Stomach (tissue), 9 donors: ENCODE data around the gene UNC5B. TPM values are rescaled to one million over a fixed set of nuclear protein-coding genes. Genes with fewer than 3 reads are reported as not detected.

Experiments
- DNase-seq, 2 donors: peaks; one replicate each; pipeline versions ENCODE4 v3.0.0 to v3.0.0-alpha.2; 2013 to 2019
- H3K27ac ChIP-seq, 5 donors: fragments of 200-600 bp in 4 of 5; sonication (generic) in 4 of 5; one replicate each; pipeline ENCODE4 v1.5.1; 2013 to 2019; ENCODE audit warnings: mild to moderate bottlenecking in 1 of 5, moderate library complexity in 1 of 5
- H3K27me3 ChIP-seq, 3 donors: fragments of 200-600 bp; sonication (generic); one replicate each; pipeline ENCODE4 v1.5.1; 2017 to 2019; ENCODE audit warnings: mixed run types in 1 of 3
- H3K36me3 ChIP-seq, 4 donors: fragments of 200-600 bp; sonication (generic); 1 replicate in 3 of 4; 2 replicates in 1 of 4; pipeline ENCODE4 v1.5.1; 2016 to 2019
- H3K4me1 ChIP-seq, 4 donors: fragments of 200-600 bp; sonication (generic); one replicate each; pipeline ENCODE4 v1.5.1; 2016 to 2019
- H3K4me3 ChIP-seq, 4 donors: fragments of 200-600 bp; sonication (generic) in 3 of 4; one replicate each; pipeline ENCODE4 v1.5.1; 2016 to 2019; ENCODE audit warnings: mild to moderate bottlenecking in 1 of 4
- H3K9me3 ChIP-seq, 4 donors: fragments of 200-600 bp; sonication (generic); one replicate each; pipeline ENCODE4 v1.5.1; 2016 to 2019
- CTCF ChIP-seq, 7 experiments: fragments of 450-650 bp in 4 of 7; fragments of 200-600 bp in 3 of 7; sonication (generic) in 3 of 7; IDR thresholded peaks; one replicate each; pipeline ENCODE4 v1.5.1; 2016 to 2019; ENCODE audit warnings: antibody characterized with exemption in 7 of 7, control low read depth in 2 of 7, mild to moderate bottlenecking in 1 of 7
- EP300 ChIP-seq: sonication (generic); formaldehyde crosslinking; IDR thresholded peaks from one replicate; pipeline ENCODE4 v1.6.1; 2017; ENCODE audit warnings: antibody characterized with exemption
- POLR2A ChIP-seq, 4 donors: fragments of 450-650 bp; IDR thresholded peaks; one replicate each; pipeline ENCODE4 v1.6.1; 2016; ENCODE audit warnings: antibody characterized with exemption in 4 of 4, control low read depth in 2 of 4, mild to moderate bottlenecking in 1 of 4, moderate library complexity in 1 of 4
- POLR2AphosphoS5 ChIP-seq, 3 donors: sonication (generic); formaldehyde crosslinking; IDR thresholded peaks; one replicate each; pipeline ENCODE4 v1.6.1; 2016; ENCODE audit warnings: antibody characterized with exemption in 3 of 3
- WGBS, 5 donors: extraction: QIAGEN DNeasy Blood & Tissue Kit in 3 of 5; methylation state at CpG; one replicate each; pipeline versions ENCODE4 v1.1.5 to v1.1.7; 2013 to 2018; 5-methylcytosine and 5-hydroxymethylcytosine counted together
- intact Hi-C: fragments of 100-400 bp; cut with DNase I; formaldehyde crosslinking; loops from one replicate; pipeline ENCODE4 v1.15.1; 2023; ENCODE audit warnings: low total_unique reads
- polyA plus RNA-seq, 3 donors: library from polyadenylated mRNA; stranded (reverse); fragments of 200-250 nt; gene quantifications; one replicate each; pipeline ENCODE4 v1.2.3, GENCODE V29; 2013
- total RNA-seq, 5 donors: library from RNA; depleted of rRNA; stranded (reverse); fragments of >200 nt; gene quantifications; one replicate each; pipeline versions ENCODE4 v1.1.0 to v1.2.3, GENCODE V29; 2014 to 2016
- donor health status: healthy with polysubstance abuse.
- donor health status: Bipolar disorder and iron deficiency.
- donor health status: healthy.

UNC5B gene
- total and polyA plus RNA-seq, 8 donors: 1.4 to 42.9 (median 5.7) TPM

- Histone ChIP-seq H3K36me3 (peaks cover 0 to 60% (median 46%) of the 10 kb centered on the region in 4 donors), H3K4me3 (no peak overlapping the region), H3K27ac (no peak overlapping the region), H3K9me3 (no peaks in the 10 kb centered on the region), H3K4me1 (no peaks in the 10 kb centered on the region), H3K27me3 (no peaks in the 10 kb centered on the region)
- DNase-seq: no peak
- WGBS, 5 donors: 89 to 100% (median 91%) methylated on average over 2 of the region's 2 CpGs; no CpG with 5 or more reads in 1 of the 5 donors
- TF ChIP-seq POLR2AphosphoS5 (IDR thresholded peaks at IDR 0.05): no peak
- no peak for TF ChIP-seq POLR2A (IDR thresholded peaks at IDR 0.05)
- no peak for TF ChIP-seq CTCF (IDR thresholded peaks at IDR 0.05)
- no peak for TF ChIP-seq EP300
- intact Hi-C loops: loop anchor here (5.0 kb wide), 1 partner anchor 360 kb away; no protein-coding TSS in a partner anchor
Measured at GRCh38 chr10:71282323-71282680, 69.9 kb downstream of the UNC5B start.

- whole genome bisulfite sequencing, 5 donors: 78 to 85% (median 82%) methylated on average over 6 of the region's 6 CpGs
- Histone ChIP-seq H3K4me3 (no peak overlapping the region), H3K4me1 (no peaks in the 10 kb centered on the region), H3K27ac (no peak overlapping the region), H3K27me3 (no peaks in the 10 kb centered on the region), H3K9me3 (no peaks in the 10 kb centered on the region), H3K36me3 (peaks cover 0 to 71% (median 57%) of the 10 kb centered on the region in 4 donors)
- intact Hi-C loops: loop anchor here (5.0 kb wide), 1 partner anchor 361 kb away; no protein-coding TSS in a partner anchor
- TF ChIP-seq CTCF (IDR thresholded peaks at IDR 0.05) (no peak), POLR2AphosphoS5 (IDR thresholded peaks at IDR 0.05) (no peak), POLR2A (IDR thresholded peaks at IDR 0.05) (no peak), EP300 (no peak)
- no peak for DNase-seq
Measured at GRCh38 chr10:71283410-71283809, 71.0 kb downstream of the UNC5B start.

GRCh38 chr10:71283876-71284275 is 71.5 kb downstream of the UNC5B start:
- Histone ChIP-seq H3K27me3 (no peaks in the 10 kb centered on the region), H3K4me1 (no peaks in the 10 kb centered on the region), H3K27ac (no peak overlapping the region), H3K4me3 (no peak overlapping the region), H3K9me3 (no peaks in the 10 kb centered on the region), H3K36me3 (peaks cover 0 to 76% (median 62%) of the 10 kb centered on the region in 4 donors)
- 88 to 95% (median 91%) methylated on average over 9 to 10 of the region's 10 CpGs for WGBS, 5 donors
- intact Hi-C loops: loop anchor here (5.0 kb wide), 1 partner anchor 362 kb away; no protein-coding TSS in a partner anchor
- DNase-seq: no peak
- TF ChIP-seq EP300 (no peak), POLR2A (IDR thresholded peaks at IDR 0.05) (no peak), CTCF (IDR thresholded peaks at IDR 0.05) (no peak), POLR2AphosphoS5 (IDR thresholded peaks at IDR 0.05) (no peak)

GRCh38 chr10:71284544-71285179 is 72.3 kb downstream of the UNC5B start:
- no peaks in the 10 kb centered on the region for H3K9me3 ChIP-seq
- DNase-seq: no peak
- no peak overlapping the region for H3K27ac ChIP-seq
- 86 to 92% (median 88%) methylated on average over 8 to 19 of the region's 19 CpGs for WGBS, 5 donors
- H3K4me1 ChIP-seq: no peaks in the 10 kb centered on the region
- intact Hi-C loops: loop anchor here (5.0 kb wide), 1 partner anchor 362 kb away; no protein-coding TSS in a partner anchor
- TF ChIP-seq POLR2AphosphoS5 (IDR thresholded peaks at IDR 0.05) (no peak), CTCF (IDR thresholded peaks at IDR 0.05) (no peak), EP300 (no peak), POLR2A (IDR thresholded peaks at IDR 0.05) (no peak)
- H3K4me3 ChIP-seq: no peak overlapping the region
- peaks cover 0 to 81% (median 60%) of the 10 kb centered on the region in 4 donors for H3K36me3 ChIP-seq
- no peaks in the 10 kb centered on the region for H3K27me3 ChIP-seq
